SKM-1 (cell line): ENCODE data around the gene FOLR1.
"Not testable (repeated sequence)": the region's sequence is repeated elsewhere in the genome, so short reads cannot be mapped to it uniquely, and the experiment has no call there.

Source experiments
- DNase-seq: peaks from one replicate; lab custom pipeline; 2025; ENCODE audit not compliant: unreplicated experiment; lab: John Stamatoyannopoulos, UW

FOLR1 gene

GRCh38 chr11:72180892-72181552 lies 10.9 kb upstream of the FOLR1 start:
- not testable (repeated sequence) for DNase-seq

GRCh38 chr11:72181553-72181958 lies 10.4 kb upstream of the FOLR1 start:
- DNase-seq = not testable (repeated sequence)

DNA sequence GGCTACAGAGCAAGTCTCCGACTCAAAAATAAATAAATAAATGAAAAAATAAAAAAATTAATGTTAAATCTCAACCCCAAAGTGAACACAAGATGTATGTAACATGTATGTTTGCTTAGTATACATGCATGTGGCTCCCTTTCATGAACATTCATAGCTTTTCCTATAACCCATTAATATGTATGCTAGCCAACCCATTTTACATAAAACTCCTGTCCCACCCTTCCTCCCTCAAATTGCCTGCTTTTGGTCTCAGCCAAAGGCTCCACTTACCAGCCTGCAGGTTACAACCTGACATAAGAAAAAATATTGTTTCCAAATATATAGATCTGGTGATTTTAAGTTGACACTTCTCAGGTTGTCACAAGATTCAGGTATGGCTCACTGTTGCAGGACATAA lies 3.7 kb upstream of the FOLR1 start:
- DNase-seq = no peak

DNA sequence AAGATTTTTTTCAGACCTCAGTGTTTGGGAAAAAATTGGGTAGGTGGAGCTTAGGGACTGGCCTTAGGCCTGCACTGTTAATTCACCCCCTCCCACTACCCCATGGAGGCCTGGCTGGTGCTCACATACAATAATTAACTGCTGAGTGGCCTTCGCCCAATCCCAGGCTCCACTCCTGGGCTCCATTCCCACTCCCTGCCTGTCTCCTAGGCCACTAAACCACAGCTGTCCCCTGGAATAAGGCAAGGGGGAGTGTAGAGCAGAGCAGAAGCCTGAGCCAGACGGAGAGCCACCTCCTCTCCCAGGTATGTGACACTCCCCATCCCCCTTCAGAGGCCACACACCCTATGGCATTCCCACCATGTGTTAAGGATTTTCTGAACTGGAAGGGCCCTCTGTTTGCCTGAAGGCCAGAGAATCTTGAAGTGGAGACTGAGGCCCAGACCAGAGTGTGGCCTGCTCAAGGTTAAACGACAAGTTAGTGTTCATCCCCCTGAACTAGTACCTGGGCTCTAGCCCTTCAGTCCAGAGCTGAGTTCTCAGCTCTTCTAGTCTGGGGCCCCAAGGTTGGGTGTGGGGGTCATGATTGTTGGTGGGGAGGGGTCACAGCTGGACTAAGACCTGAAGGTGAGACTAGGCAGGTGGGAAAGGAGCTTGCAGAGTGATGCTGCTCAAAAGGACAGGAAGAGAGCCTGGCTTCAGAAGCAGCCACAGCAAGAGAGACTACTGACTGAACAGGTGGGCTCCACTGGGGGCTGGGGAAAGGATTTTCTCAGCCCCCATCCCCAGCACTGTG lies 2.3 kb upstream of the FOLR1 start:
- no peak for DNase-seq

DNA sequence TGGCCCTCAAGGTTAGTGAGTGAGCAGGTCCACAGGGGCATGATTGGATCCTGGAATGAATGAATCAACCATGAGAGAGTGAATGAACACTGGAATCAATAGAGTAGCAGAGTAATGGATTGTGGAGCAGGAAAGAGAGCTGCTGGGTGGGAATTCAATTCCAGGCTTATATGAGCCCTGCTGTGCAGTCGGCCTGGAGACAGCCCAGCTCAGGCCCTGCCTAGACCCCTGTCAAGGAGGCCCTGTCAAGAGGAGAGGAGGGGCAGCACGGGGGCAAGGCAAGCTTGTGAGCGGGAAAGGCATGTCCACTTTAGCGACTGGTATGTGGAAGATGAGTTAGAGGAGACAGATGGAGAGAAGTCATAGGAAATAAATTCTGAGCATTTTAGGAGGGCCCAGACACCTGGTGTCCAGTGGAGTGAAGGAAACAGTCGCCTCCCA lies 1.3 kb upstream of the FOLR1 start:
- DNase-seq = no peak

GRCh38 chr11:72195518-72196270 lies 3.8 kb downstream of the FOLR1 start:
- DNase-seq = no peak

DNA sequence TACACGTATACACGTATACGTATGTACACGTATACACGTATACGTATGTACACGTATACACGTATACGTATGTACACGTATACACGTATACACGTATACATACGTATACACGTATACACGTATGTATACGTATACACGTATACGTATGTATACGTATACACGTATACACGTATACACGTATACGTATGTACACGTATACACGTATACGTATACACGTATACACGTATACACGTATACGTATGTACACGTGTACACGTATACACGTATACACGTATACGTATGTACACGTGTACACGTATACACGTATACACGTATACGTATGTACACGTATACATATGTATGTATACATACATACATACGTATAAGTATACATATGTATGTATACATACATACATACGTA lies 9.5 kb downstream of the FOLR1 start:
- not testable (repeated sequence) for DNase-seq

GRCh38 chr11:72202571-72202970 lies 10.6 kb downstream of the FOLR1 start:
- DNase-seq = no peak

GRCh38 chr11:72203163-72203562 lies 11.2 kb downstream of the FOLR1 start:
- no peak for DNase-seq

DNA sequence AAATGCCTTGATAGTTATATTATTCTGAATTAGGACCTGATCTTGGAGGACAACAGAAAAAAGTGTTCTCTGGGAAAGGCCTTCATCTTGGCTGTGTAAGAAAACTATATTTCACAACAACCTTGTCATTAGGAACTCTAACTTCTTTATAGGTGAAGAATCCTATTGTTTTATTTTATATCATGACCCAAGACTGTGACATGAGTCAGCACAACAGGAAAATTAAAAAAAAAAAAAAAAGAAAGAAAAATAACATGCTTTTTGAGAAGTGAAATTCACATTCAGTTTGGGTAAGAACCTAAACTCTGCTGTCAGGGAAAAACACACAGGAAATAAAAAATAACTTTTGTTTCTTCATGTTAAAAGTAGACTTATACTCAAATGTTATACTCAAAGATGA lies 12.9 kb downstream of the FOLR1 start:
- DNase-seq = no peak

- not testable (repeated sequence) for DNase-seq
Observed at GRCh38 chr11:72206794-72207193, 14.9 kb downstream of the FOLR1 start.

DNA sequence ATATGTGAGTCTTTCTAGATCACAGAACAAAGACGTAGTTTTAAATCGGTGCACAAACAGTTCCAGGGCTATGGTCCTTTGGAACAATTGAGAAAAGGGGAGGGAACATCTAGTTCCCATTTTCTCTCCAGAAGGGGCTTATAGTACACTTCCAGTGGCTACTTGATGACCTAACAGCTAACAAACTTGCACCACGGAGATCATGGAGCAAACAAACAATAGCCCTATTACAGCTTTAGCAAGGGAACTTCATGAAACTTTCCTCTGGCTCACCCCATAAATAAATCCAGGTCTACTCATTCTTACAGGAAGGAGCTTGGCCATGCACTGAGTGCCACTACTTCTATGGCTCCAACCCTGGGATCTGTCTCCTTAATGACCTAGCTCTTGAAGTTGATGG lies 16.3 kb downstream of the FOLR1 start:
- DNase-seq = no peak

DNA sequence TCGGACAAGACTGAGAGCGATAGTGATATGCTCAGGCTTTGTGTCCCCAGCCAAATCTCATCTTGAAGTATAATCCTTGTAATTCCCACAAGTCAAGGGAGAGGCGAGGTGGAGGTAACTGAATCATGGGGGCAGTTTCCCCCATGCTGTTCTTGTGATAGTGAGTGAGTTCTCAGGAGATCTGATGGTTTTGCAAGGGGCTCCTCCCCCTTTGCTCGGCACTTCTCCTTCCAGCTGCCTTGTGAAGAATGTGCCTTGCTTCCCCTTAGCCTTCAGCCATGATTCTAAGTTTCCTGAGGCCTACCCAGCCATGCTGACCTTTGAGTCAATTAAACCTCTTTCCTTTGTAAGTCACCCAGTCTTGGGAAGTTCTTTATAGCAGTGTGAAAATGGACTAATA lies 17.2 kb downstream of the FOLR1 start:
- DNase-seq = no peak

- no peak for DNase-seq
Observed at GRCh38 chr11:72216638-72217037, 24.7 kb downstream of the FOLR1 start, which contains the start of gene FOLR2. Gene FOLR2, plus strand, starts transcription at chr11:72216794. Its CDS starts 1,791 bp downstream, at chr11:72218585.

DNA sequence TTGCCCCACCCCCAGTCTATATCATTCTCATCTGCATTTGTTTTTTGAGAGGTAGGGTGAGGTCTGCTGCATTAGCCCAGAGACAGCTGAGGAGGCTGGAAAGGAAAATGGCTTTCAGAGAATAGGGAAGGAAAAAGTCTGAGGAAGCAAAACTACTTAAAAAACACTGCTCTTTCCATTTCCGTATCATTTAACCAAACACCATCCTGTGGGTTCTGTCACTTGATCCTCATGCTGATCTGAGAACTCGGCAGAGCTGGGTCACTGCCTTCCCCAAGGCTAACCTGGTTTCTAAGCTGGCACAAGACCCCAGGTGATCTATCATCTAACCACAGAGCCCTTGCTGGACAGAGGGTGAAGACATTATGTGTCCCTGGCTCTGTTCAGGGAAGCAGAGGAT lies 25.9 kb downstream of the FOLR1 start:
- peak; percentile 55 for DNase-seq

DNA sequence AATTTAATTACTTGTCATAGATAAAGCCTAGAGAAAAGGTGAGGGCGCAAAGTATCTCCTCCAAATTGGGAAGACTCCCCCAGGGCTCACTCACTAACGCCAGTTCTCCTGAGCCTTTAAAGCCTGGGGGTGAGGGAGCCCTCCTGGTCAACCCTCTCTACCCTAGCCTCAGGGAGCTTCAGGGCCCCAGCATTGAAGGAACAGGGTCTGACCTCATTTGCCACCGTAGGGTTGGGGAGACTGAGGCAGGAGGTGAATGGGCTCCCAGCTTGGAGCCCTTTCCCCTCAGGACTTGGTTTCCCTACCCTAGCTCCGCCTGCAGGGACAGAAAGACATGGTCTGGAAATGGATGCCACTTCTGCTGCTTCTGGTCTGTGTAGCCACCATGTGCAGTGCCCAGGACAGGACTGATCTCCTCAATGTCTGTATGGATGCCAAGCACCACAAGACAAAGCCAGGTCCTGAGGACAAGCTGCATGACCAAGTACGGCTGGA lies 26.4 kb downstream of the FOLR1 start:
- DNase-seq = no peak

- no peak for DNase-seq
Observed at GRCh38 chr11:72220696-72221363, 28.9 kb downstream of the FOLR1 start.

DNA sequence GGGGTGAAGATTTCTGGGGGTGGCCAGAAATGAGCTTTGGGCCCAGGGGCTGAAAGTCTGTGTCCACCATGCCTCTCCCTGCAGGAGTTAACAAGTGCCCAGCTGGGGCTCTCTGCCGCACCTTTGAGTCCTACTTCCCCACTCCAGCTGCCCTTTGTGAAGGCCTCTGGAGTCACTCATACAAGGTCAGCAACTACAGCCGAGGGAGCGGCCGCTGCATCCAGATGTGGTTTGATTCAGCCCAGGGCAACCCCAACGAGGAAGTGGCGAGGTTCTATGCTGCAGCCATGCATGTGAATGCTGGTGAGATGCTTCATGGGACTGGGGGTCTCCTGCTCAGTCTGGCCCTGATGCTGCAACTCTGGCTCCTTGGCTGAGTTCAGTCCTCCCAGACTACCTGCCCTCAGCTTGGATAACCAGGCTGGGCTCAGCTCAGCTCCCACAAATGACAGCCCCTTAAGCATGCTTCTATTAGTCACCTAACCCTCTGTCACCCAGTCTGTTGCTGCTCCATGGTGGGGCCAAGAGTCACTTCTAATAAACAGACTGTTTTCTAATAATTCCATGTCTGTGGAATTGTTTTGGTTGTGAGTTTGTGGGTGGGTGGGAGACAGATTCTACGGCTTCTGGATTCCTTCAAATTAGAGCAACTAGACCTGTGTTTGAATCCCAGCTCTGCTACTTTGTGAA lies 29.6 kb downstream of the FOLR1 start:
- DNase-seq = no peak

- no peak for DNase-seq
Observed at GRCh38 chr11:72222106-72222891, 30.4 kb downstream of the FOLR1 start.
